Epithelial cell of esophagus (primary cell): ENCODE measurements around the gene CHN2.
"Not testable (repeated sequence)": the region's sequence is repeated elsewhere in the genome, so short reads cannot be mapped to it uniquely, and the experiment has no call there.

ENCODE experiments used
- DNase-seq: peaks from one replicate; pipeline ENCODE4 v3.0.0; 2010; ENCODE audit warnings: low read depth
- H3K4me3 ChIP-seq: 2 replicates; pipeline ENCODE4 v1.5.1; 2011; ENCODE audit warnings: mild to moderate bottlenecking, low read length, control low read depth
- TF ChIP-seq, protein P1 (sequence below): IDR thresholded peaks from 2 replicates; pipeline ENCODE4 v1.5.1; 2011; ENCODE audit warnings: low read depth, mild to moderate bottlenecking, low read length, control low read depth, inconsistent platforms; ENCODE audit not compliant: insufficient read depth; ENCODE audit errors: missing control alignments

CHN2 gene

DNA sequence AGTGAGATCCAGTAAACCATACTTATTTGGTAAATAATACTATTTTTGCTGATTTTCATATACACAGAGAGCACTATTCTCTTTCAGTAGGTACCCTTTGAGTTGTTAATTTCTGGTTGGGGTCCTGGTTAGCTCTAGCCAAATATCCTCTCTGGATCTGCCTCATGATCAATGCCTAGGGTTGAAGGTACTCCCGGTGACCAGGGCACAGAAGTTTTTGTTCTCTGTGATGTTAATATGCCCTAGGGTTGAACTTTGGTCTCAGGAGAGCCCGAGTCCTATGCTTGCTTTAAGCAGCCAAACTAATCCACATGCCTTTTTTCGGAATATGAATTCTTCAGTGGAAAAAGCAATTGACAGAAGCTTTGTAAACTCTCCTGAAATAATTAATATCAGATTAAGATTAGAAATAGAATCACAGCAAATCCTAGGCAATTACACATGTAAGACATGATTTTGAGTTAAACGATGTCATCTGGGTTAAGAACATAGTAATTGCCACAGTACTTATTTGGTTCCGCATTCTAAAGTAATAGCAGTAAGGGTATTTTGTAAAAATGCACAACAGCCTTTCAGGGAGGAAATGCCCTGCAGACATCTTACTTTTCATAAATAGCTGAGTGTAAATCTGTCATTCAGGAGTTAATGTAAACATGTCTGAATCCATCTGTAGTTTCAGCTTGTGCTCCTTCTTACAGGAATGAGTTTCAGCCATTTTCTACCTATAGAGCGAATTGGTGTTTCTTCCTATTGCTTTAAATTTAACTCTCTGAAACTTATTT, 10.1 kb downstream of the CHN2 start:
- no peak for DNase-seq
- no peak overlapping the region for H3K4me3 ChIP-seq
- TF ChIP-seq, protein P1, sequence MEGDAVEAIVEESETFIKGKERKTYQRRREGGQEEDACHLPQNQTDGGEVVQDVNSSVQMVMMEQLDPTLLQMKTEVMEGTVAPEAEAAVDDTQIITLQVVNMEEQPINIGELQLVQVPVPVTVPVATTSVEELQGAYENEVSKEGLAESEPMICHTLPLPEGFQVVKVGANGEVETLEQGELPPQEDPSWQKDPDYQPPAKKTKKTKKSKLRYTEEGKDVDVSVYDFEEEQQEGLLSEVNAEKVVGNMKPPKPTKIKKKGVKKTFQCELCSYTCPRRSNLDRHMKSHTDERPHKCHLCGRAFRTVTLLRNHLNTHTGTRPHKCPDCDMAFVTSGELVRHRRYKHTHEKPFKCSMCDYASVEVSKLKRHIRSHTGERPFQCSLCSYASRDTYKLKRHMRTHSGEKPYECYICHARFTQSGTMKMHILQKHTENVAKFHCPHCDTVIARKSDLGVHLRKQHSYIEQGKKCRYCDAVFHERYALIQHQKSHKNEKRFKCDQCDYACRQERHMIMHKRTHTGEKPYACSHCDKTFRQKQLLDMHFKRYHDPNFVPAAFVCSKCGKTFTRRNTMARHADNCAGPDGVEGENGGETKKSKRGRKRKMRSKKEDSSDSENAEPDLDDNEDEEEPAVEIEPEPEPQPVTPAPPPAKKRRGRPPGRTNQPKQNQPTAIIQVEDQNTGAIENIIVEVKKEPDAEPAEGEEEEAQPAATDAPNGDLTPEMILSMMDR, result no peak

GRCh38 chr7:29207162-29207801, 12.7 kb downstream of the CHN2 start:
- TF ChIP-seq, protein P1, result no peak
- peak; percentile 37 for DNase-seq
- no peak overlapping the region for H3K4me3 ChIP-seq

GRCh38 chr7:29208410-29209250, 14.1 kb downstream of the CHN2 start:
- TF ChIP-seq, protein P1, result no peak
- DNase-seq, result no peak
- H3K4me3 ChIP-seq, result no peak overlapping the region

DNA sequence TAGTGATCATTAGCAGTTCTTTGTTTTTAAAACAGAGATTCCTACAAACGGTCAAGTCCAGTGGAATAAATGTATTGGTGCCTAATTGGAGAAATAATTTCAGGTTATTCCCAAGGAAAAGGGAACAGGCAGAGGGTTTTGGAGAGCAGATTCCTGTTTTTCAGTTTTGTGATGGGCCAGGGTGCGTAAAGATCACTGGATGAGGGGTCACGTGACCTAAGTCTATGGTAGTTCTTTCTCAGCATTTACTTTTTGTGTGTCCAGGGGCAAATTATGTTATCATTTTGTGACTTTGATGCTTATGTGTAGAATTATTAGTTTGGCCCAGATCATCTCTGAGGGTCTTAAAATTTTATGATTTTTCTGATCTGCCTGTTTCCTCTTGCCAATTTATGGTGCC, 15.2 kb downstream of the CHN2 start:
- DNase-seq, result no peak
- TF ChIP-seq, protein P1, result no peak
- H3K4me3 ChIP-seq, result no peak overlapping the region

GRCh38 chr7:29212736-29213135, 18.2 kb downstream of the CHN2 start:
- DNase-seq, H3K4me3 ChIP-seq: not testable (repeated sequence)

- TF ChIP-seq, protein P1, result no peak
- no peak for DNase-seq
- H3K4me3 ChIP-seq, result no peak overlapping the region
Observed at GRCh38 chr7:29214056-29214455, 19.5 kb downstream of the CHN2 start.

- TF ChIP-seq, protein P1, result no peak
- no peak for DNase-seq
- no peak overlapping the region for H3K4me3 ChIP-seq
Observed at GRCh38 chr7:29214816-29215215, 20.2 kb downstream of the CHN2 start.
